Loucy (cell line): ENCODE data around the gene STPG4.

Source experiments
- CTCF ChIP-seq: fragments of 200-600 bp; sonication (generic); conservative IDR thresholded peaks from 2 replicates; pipeline ENCODE4 v1.5.1; 2014; ENCODE audit warnings: mild to moderate bottlenecking, antibody characterized with exemption, low read length
- EZH2phosphoT487 ChIP-seq: fragments of 200-600 bp; IDR thresholded peaks from 2 replicates; pipeline ENCODE4 v1.6.1; 2018; ENCODE audit warnings: antibody characterized with exemption, mild to moderate bottlenecking, moderate library complexity, borderline replicate concordance

GRCh38 chr2:47075361-47076125 is 79.6 kb downstream of the STPG4 start:
- no peak for TF ChIP-seq CTCF
- TF ChIP-seq EZH2phosphoT487, result no peak
